ENCODE results near the gene GLRX. TPM values are rescaled to one million over a fixed set of nuclear protein-coding genes. Genes with fewer than 3 reads are reported as not detected.

Gene GLRX
- total and polyA plus RNA-seq, 9 donors, result 4.1 to 35.7 (median 11.7) TPM

DNA sequence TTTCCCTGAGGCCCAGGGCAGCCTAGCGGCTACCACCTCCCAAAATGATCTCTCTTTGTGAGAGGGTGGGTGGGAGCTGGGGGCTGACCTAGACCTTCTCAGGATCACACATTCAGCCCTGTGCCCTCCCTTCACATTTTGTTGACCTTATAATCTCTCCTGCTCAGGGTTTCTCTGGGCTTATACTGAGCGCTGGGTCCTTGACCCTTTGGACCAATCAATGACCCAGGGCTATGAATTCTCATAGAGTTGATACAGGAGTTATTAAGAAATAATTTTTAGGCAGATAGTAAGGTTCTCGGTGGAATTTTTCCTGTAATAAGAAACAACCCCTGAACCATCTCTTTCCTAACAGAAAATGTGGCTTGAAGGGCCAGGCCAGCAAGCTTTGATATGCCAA is 22.0 kb downstream of the GLRX start:
- H3K27me3 ChIP-seq, result no peaks in the 10 kb centered on the region
- H3K4me1 ChIP-seq (ENCODE audit: insufficient read depth), result no peaks in the 10 kb centered on the region
- no peak for DNase-seq
- H3K4me3 ChIP-seq, result no peak overlapping the region
- 93 to 95% (median 93%) methylated on average over 3 of the region's 3 CpGs for WGBS, 3 donors
- H3K9me3 ChIP-seq, result no peaks in the 10 kb centered on the region
- no peaks in the 10 kb centered on the region for H3K36me3 ChIP-seq
- intact Hi-C loops (cut with DNase I), result no loop called here
- no peak overlapping the region for H3K27ac ChIP-seq
- no peak for TF ChIP-seq EP300 (IDR thresholded peaks at IDR 0.05)
- no peak for TF ChIP-seq POLR2A (IDR thresholded peaks at IDR 0.05)
- no peak for TF ChIP-seq CTCF (IDR thresholded peaks at IDR 0.05)

GRCh38 chr5:95799191-95799835 is 23.2 kb downstream of the GLRX start:
- no peaks in the 10 kb centered on the region for H3K27me3 ChIP-seq
- H3K4me3 ChIP-seq, result no peak overlapping the region
- TF ChIP-seq POLR2A (IDR thresholded peaks at IDR 0.05) (no peak), EP300 (IDR thresholded peaks at IDR 0.05) (no peak), CTCF (IDR thresholded peaks at IDR 0.05) (no peak)
- 94 to 97% (median 95%) methylated on average over 4 of the region's 4 CpGs for WGBS, 3 donors
- H3K36me3 ChIP-seq, result no peaks in the 10 kb centered on the region
- no peak for DNase-seq
- H3K9me3 ChIP-seq, result no peaks in the 10 kb centered on the region
- intact Hi-C loops (cut with DNase I), result no loop called here
- no peak overlapping the region for H3K27ac ChIP-seq
- H3K4me1 ChIP-seq (ENCODE audit: insufficient read depth), result no peaks in the 10 kb centered on the region

DNA sequence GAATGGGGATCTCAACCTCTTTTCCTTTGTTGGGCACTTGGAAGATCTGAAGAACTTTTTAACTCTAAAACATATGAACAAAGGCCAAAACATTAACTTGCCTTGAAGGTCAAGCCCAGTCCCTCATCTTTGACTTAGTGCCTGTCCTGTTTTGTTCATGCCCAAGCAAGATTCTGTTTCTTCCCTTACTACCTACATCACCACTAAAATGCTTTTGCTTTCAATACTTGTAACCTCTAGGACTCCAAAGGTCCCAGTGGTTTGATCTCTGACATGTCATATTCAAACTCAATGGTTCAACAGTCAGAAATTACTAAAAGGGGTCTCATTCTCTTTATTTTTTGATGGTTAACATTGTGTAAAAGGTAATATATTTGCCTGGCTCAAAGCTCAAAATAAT is 24.0 kb downstream of the GLRX start:
- no peaks in the 10 kb centered on the region for H3K9me3 ChIP-seq
- no peak overlapping the region for H3K4me3 ChIP-seq
- intact Hi-C loops (cut with DNase I), result no loop called here
- DNase-seq, result no peak
- no peak overlapping the region for H3K27ac ChIP-seq
- H3K4me1 ChIP-seq (ENCODE audit: insufficient read depth), result peaks cover 2% of the 10 kb centered on the region
- no peaks in the 10 kb centered on the region for H3K36me3 ChIP-seq
- TF ChIP-seq EP300 (IDR thresholded peaks at IDR 0.05) (no peak), CTCF (IDR thresholded peaks at IDR 0.05) (no peak), POLR2A (IDR thresholded peaks at IDR 0.05) (no peak)
- no peaks in the 10 kb centered on the region for H3K27me3 ChIP-seq

- no peaks in the 10 kb centered on the region for H3K9me3 ChIP-seq
These were observed 24.5 kb downstream of the GLRX start for GRCh38 chr5:95798048-95798447.

More at GRCh38 chr5:95798048-95798447, 24.5 kb downstream of the GLRX start:
- no peak overlapping the region for H3K4me3 ChIP-seq
- no peak overlapping the region for H3K27ac ChIP-seq
- intact Hi-C loops (cut with DNase I), result no loop called here
- H3K27me3 ChIP-seq, result no peaks in the 10 kb centered on the region
- H3K36me3 ChIP-seq, result no peaks in the 10 kb centered on the region
- 92 to 97% (median 96%) methylated on average over 2 of the region's 2 CpGs for WGBS, 3 donors
- peaks cover 2% of the 10 kb centered on the region for H3K4me1 ChIP-seq (ENCODE audit: insufficient read depth)
- DNase-seq, result no peak
- TF ChIP-seq POLR2A (IDR thresholded peaks at IDR 0.05), result no peak
- TF ChIP-seq CTCF (IDR thresholded peaks at IDR 0.05), result no peak
- no peak for TF ChIP-seq EP300 (IDR thresholded peaks at IDR 0.05)
